GM19372 (cell line): ENCODE measurements around the gene INPP4B.

Experiments used
- ATAC-seq: cut with Tn5 transposase; IDR thresholded peaks from one replicate; pipeline ENCODE4 v1.9.1; 2021; ENCODE audit warnings: mild to moderate bottlenecking, low read depth, moderate library complexity; ENCODE audit not compliant: unreplicated experiment

The INPP4B gene

DNA sequence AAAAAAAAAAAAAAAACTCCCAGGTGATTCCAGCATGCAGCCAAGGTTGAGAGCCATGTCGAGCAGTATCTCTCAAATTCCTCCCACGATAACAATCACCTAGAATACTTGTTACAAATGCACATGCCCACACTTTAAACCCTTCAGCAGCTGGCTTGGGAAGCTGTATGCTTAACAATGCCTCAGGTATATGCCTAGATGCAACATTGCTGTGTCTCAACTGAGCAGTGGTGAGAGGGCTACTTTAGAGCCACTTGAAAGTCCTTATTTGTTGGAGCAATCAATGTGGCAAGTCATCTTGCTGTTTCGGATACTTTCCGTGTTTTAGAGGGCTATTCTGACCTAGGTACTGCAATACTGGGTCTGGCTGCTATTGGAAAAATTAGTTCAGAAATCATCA is 487.4 kb downstream of the INPP4B start:
- ATAC-seq: no peak

DNA sequence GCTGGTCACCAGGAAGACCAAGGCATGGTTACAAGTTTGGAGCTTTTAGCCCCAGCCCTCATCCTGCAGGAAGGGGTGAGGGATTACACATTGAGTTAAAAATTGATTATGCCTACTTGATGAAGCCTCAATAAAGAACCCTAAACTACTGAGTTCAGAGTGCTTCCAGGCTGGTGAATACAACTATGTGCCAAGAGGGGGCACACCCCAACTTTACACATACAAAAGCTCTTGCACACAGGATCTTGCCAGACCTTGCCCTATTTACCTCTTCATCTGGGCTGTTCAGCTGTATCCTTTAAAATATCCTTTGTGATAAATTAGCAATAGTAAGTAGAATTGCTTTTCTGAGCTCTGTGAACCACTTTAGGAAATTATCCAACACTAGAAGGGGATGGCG is 489.3 kb downstream of the INPP4B start:
- ATAC-seq: no peak

DNA sequence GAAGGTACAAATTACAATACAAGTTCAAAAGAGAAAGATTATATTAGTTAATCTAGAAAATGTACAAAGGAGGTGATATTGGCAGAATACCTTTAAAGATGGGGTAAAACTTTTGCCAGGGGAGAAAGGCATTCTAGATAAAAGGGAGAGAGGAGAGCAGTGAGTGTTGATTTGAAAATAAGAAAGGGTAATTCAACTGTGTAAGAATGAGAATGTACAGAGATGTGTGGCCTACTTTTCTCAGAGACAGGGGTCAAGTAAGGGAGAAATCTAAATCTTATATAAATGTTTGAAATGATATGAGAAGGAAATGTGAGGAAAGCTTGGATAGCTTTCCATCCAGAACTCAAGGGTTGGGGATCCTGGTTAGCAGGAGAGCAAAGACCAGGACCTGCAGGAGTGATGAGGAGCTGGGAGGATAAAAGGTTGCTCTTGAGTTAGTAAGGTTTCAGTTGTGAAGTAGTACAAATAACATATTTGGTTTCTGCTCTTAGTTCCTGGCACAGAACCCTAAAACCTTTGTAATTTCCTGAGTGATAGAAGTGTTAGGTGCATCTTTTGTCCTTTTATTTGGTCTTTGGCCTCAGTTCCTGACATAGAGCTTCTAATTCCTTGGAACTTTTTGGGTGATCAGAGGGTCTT is 489.9 kb downstream of the INPP4B start:
- no peak for ATAC-seq

DNA sequence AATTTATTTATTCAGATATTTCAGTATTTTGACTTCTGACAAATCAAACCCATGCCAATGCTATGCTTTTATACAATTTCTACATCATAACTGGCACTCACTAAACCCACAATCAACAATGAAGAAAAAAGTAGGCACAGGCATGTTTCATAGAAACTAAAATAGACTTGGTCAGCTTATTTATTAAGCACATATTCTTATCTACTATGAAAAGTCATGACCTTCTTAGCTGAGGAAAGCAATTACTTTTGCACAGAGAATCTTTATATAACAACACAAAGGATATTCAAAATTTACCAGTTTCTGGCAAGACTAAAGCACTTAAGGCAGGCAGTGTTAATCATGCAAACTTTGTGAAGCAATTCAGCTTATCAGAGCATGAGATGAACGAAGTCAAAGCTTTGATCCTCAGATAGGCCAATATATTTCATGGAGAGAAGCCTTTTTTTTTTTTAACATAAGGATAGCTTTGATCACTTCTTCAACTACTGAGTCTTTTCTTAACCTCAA is 490.6 kb downstream of the INPP4B start:
- ATAC-seq: no peak

DNA sequence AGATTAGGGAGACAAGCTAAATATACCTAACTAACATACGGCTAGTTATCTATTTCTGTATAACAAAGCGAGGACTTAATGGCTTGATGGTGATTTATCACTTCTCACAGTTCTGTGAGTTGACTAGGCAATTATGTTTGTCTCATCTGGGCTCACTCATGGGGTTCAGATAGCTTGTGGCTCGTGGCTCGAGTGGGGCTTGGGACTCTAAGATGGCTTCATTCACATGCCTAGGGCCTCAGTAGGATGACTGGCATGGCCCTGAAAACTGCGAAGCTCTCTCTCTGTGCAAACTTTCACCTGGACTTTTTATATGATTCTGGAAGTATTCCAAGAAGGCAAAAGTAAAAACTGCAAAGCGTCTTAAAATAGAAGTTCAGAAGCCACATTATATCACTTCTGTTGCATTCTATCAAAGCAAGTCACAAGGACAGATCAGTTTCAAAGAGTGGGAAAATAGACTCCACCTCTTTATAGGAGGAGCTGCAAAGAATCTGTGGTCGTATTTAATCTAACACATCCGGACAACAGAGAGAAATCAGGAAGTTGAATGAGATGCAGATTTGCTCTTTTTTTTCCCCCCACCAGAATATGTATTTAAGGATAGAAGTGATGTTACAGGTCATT is 491.2 kb downstream of the INPP4B start:
- ATAC-seq: no peak

DNA sequence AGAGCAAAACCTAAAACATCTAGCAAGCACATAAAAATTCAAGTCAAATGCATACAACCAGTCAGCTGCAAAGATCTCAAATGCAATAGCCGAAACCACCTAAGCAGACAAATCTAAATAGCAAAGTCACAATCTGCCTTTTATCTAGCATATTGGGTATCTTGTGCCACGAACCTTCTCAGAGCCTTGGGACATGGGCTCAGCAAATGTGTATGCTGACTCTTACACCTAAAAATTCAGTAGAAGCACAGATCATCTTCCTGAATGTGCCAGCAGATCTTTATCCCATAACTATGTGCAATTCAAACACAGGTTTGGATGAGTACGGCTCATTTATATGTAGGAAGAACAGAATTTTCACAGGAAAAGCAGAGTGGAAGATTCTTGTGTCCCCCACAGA is 492.1 kb downstream of the INPP4B start:
- ATAC-seq: no peak

DNA sequence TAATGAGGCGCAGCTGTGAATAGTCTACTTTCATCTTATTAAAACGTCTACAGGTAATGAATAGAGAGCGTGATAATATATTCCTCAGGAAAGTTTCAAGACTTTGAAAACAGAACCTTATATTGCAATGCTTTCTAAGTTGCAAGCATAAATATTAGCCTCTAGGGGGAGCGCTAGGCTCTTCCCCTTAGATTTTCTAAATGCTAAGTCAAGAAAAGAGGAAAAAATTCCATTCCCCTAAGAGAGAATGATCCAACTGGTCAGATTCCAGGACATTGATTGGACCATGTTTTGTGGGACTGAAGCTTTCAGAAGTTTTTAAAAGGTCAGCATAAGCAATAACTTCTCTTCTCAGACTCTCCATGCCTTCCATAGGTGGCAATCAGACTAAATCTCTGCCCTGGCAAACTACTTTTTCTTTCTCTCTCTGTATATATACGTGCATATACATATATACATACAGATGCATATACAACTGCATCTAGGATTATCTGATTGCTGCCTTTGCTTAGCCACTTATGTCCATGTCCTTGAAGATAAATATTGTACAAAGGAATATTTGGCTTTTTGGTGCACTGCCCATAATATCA is 492.9 kb downstream of the INPP4B start:
- ATAC-seq: no peak

DNA sequence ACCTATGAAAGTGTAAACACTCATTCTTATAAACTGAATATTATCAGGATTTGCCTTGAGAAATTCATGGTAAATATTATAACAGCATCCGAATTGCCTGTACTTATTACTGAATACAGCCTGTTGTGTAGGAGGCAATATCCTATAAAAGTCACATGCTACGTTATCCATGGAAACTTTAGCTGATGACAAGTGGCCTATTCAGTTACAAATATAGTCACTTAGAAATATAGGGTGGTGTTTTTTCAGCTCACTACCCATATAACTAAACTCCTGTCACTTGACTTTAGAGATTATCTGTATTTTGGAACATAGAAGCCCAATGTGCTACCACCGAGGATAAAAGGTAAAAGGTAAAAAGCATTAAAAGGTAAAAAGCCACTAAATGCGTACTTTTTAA is 493.4 kb downstream of the INPP4B start:
- no peak for ATAC-seq

DNA sequence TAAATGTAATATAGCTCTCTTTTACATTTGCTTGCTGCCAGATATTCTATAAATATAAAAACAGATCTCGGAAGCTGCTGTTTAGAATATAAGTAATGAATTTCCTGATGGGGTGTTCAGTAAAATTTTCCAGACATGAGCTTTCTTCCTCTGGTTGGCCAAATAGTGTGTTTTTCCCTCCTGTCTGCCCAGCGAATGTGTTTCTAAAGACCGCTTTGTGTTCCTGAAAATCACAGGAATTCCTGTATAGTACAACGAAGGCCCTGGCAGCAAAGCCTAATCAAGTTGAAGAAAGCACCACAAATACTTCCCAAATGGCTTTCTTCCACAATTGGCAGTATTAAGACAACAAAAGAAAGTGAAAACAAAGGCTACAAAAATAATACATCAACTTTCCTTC is 494.1 kb downstream of the INPP4B start:
- no peak for ATAC-seq

DNA sequence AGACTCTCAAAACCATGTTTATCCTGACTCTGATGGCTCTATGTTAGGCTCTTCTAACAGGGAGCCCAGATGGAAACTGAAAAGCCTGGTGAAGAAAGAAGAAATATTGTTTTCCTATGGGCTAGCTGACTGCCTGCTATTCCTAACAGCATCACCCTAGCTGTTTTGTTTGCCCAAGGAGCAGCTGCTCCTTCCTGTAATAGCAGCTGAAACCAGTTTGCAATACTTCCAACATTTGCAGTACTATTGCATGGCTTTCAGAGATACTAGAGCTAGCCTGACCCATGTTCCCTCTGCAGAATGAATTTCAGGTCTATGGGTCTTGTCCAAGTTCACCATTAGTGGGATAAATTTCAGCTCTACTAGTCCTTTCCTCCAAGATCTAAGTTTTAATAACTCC is 495.2 kb downstream of the INPP4B start:
- no peak for ATAC-seq

DNA sequence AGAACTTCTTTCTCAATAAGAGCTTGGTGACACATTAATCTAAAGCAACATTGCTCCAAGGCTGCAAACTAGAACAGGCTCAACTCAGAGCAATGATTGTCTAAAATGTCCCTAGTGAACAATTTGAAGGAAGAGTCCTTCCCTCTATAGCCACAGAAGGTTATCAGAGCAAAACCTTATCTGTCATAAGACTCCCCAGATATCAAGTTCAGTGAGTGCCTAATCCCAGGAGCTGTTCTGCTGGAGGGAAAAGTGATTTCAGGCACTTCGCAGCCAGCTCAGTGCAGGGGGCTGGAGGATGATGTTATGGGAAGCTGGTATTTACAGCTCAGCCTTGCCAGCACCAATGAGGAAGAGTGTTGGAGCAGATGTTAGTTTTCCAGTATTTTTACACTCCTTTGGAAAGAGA is 497.5 kb downstream of the INPP4B start:
- no peak for ATAC-seq

DNA sequence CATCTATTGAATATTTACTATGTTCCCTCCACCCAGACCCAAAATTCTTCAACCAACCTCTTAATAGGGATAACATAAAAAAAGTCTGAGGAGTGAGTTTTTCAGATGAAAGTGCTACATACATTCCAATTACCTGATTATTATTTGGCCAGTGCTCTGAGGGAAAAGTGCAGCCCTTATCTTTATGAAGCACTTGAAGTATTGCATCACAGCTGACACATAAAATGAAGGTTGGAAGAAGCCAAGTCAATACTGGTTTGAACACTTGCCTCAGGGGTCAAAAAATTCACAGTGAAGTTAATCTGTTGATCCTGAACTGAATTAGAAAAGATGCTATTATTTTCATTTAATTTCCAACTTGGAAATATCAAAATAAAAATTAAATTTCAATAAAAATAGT is 498.9 kb downstream of the INPP4B start:
- ATAC-seq: no peak

DNA sequence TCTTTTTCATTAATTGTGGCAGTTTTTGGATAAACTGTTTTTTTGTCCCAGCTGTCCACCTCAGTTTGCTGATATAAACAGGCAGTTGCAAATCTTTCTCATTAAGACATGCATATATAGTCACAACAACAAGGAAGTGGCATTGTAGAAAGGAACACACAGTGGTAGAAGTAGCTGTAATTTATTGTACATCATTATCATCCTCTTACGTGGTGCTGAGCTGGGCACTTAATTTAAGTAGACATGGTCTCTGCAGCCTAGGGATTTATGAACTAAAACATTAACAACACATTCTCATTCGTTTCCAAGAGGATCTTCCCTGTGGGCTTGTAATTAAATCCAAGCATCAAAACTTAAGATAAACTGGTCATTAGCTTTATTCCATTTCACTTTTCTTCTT is 500.2 kb downstream of the INPP4B start:
- no peak for ATAC-seq

DNA sequence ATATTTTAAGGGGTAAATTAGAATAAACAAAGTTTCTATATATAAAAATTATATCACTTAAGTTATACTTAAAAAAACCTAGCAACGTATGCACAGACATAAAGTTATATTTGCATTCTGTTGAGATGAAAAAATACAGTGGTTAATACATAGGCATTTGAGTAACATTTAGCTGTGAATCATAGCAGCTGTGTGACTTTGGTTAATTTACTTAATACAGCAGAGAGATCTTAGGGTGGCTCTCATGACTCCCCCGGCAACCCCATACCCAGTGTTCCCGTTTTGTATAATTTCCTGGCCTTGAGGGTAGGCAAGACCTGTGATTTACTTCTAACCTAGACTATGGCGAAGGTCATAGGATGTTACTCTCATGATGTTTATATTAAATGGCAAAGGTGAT is 504.8 kb downstream of the INPP4B start:
- ATAC-seq: no peak

DNA sequence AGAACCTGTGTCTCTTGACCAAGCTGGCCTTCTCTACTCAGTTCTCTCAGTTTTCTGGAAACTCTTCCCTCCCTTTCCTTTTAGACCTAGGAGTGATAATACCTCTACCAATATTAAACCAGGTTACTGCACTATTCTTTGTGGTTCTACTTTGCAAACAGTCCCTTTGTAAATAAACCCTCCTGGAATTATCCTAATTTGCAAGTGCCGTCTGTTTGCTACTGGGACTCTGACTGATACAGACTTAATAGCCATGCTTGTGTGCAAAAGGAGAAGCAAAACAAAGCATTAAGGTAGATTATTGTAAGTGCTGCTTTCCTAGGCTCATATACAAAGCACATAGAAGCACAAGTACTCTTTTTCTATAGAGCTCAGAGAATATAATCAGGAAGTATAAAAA is 507.0 kb downstream of the INPP4B start:
- no peak for ATAC-seq

DNA sequence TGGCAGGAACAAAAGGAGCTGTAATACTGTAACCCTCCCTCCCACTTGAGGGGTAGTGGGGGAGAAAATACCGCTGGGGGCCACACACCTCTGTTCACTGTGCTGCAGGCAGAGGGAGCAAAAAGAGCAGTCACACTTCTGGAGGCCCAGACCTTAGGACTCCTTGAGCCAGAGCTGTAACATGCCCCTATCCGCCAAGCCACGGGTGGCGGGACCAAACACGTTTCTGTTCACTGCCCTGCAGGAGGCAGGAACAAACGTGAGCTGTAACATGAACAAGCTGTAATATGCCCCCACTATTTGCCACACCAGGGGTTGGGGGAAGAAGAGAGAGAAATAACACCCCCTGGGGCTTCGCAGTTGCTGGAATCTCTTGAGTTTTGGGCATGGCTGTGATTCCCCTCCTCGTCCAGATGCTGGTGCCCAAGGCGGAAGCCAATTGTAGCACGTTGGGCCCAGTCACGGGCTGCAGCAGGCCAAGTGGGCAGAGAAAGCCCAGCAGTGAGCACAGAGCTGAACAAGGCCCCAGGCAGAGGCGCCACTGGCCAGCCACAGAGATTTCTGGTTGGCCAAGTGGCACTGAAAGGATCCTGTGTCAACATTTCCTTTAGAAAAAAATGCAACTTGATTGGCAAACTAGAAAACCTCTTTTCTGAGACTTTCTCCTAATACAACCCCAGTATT is 509.7 kb downstream of the INPP4B start:
- no peak for ATAC-seq

DNA sequence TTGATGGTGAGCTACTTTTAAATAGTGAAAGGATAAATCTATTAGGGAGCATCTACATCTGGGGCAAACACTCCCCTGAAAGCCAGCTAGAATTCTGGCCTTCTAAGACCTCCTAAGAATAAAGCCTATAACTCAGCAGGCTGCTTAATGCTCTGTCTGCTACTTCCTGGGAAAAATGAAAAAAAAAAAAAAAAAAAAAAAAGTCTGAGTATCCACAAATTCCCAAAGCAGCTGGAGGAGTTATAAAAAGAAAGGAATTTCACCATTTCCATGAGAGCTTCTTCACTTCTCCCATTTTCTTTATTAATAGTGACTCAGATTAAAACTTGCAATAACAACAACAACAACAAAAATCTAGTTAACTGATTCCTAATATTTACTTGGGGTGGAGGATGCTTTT is 511.2 kb downstream of the INPP4B start:
- ATAC-seq: no peak

DNA sequence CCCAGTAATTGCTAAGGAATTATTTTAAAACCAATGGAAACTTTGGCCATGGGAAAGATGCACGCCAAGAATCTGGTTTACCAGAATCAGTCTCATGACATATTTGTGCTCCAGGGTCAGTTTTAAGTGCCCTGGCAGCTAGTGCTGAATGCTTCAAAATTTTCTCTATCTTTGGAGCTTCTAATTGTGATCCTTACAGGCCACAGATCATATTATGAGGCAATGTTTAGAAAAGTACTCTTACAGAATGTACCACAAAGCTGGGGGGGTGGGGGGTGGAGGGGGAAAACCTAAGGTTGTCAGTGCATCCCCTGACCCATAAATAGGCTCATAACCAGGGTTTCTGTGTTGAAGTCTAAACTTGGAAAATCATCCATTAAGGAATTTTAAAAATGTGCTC is 514.5 kb downstream of the INPP4B start:
- no peak for ATAC-seq

DNA sequence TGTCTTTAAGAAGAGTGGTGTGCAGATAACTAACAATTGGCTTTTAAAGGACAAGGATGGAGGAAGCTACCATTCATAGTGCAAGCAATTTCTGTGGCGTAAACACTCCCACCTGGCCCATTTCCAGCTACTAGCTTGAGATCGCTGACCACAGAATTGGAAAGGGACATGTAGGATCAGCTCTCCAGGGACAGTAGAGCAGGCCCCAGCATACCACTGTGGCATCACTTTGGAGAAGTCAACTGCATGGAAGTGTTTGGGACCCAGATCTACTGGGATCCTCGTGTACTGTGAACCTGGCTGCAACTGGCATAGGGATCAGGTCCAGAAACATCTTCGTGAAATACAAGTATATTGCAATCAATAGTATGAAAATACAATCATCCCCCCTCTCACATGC is 515.0 kb downstream of the INPP4B start:
- ATAC-seq: no peak

DNA sequence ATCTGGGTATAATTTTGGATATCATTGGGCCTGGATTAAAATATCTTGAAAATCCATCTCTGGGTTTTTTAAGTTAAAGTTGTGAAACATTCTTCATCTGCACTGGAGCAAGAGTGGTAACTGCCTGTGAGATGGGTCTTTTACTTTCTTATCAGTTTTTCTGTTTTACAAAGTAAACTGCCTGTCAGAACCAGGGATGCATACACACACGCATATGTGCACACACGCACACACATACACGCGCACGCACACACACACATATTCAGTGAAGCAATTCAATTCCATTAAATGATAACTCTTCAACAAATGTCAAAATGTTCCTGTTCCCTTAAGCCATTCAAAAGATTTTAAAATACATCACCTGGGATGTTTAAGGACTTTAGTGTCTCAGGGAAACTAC is 515.8 kb downstream of the INPP4B start:
- ATAC-seq: no peak

DNA sequence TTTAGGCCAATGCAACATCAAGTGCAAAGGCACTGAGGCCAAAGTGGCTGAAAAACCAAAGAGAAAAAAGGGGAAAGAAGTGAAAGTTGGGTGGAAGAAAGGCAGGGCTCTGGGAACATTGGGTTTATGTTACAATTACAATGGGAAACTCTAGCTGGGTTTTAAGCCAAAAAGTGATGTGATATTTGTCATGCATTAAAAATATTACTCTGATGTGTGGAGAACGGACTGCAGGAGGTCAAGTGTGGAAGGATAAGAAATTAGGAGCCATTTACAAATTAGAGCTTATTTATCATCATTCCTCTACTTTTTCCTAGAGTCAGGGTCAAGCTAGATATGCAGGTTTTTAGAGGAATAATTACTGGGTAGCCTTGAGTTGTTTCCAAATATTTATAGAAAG is 516.8 kb downstream of the INPP4B start:
- no peak for ATAC-seq

DNA sequence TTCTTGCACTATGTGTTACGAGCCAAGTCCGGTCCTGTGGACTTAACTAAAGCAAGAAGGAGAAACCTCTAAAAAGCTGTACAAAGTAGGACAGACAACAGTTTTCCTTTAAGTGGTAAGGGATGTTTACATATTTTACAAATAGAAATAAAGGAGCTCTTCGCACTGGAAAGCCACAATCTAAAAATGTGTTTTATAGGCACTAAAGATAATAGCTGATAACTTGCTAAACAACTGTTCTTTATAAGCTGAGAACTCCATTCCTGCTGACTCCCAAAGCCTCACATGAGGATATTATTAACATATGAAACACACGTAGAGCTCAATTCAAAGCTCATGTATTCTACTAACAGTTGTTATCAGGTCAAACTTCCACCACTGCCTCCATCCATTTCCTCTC is 519.9 kb downstream of the INPP4B start:
- no peak for ATAC-seq
